HepG2 (cell line): ENCODE results near the gene HTR3C. TPM values are rescaled to one million over a fixed set of nuclear protein-coding genes. Genes with fewer than 3 reads are reported as not detected.

Source experiments
- ATF4 ChIP-seq, 2 experiments: fragments of 450-650 bp in 1 of 2; sonication (generic) in 1 of 2; formaldehyde crosslinking; IDR thresholded peaks; 2 replicates each; pipeline versions ENCODE4 v1.5.0 to v1.8.0; 2020 to 2022; ENCODE audit warnings: mild to moderate bottlenecking in 1 of 2, missing genetic modification reagents in 1 of 2
- ATM ChIP-seq: fragments of 450-650 bp; IDR thresholded peaks from 2 replicates; pipeline ENCODE4 v1.7.1; 2017; ENCODE audit warnings: mild to moderate bottlenecking, borderline replicate concordance
- FLYWCH1 ChIP-seq: sonication (generic); formaldehyde crosslinking; IDR thresholded peaks from 2 replicates; pipeline ENCODE4 v1.8.1; 2023; ENCODE audit warnings: mild to moderate bottlenecking, missing genetic modification reagents
- HDAC1 ChIP-seq: sonication (generic); formaldehyde crosslinking; IDR thresholded peaks from 2 replicates; pipeline ENCODE4 v1.5.1; 2020; ENCODE audit warnings: mild to moderate bottlenecking, missing genetic modification reagents
- HNRNPK ChIP-seq: fragments of 200-400 bp; formaldehyde crosslinking; IDR thresholded peaks from 2 replicates; pipeline ENCODE4 v1.6.1; 2018; ENCODE audit warnings: low read length, low read depth, moderate library complexity, mild to moderate bottlenecking; ENCODE audit not compliant: poor library complexity, severe bottlenecking
- HOXA5 ChIP-seq: sonication (generic); formaldehyde crosslinking; IDR thresholded peaks from 2 replicates; pipeline ENCODE4 v1.4.0; 2020; ENCODE audit warnings: missing genetic modification reagents
- HOXA9 ChIP-seq: sonication (generic); formaldehyde crosslinking; IDR thresholded peaks from 2 replicates; pipeline ENCODE4 v1.8.1; 2022; ENCODE audit warnings: missing genetic modification reagents, mild to moderate bottlenecking, moderate library complexity, borderline replicate concordance
- JARID2 ChIP-seq: sonication (generic); formaldehyde crosslinking; IDR thresholded peaks from 2 replicates; pipeline ENCODE4 v1.8.1; 2023; ENCODE audit warnings: missing genetic modification reagents, inconsistent platforms; ENCODE audit not compliant: insufficient replicate concordance
- MIER2 ChIP-seq: IDR thresholded peaks from 2 replicates; pipeline ENCODE4 v1.6.1; 2016; ENCODE audit warnings: missing biosample characterization, missing genetic modification reagents
- MIER3 ChIP-seq: IDR thresholded peaks from 2 replicates; pipeline ENCODE4 v1.6.1; 2016; ENCODE audit warnings: missing compliant biosample characterization, borderline replicate concordance
- NKX3-1 ChIP-seq: sonication (generic); formaldehyde crosslinking; IDR thresholded peaks from 2 replicates; pipeline ENCODE4 v1.5.0; 2020; ENCODE audit warnings: missing genetic modification reagents
- NR3C1 ChIP-seq: sonication (generic); formaldehyde crosslinking; IDR thresholded peaks from 2 replicates; pipeline ENCODE4 v1.4.0; 2020; ENCODE audit warnings: missing genetic modification reagents
- PITX1 ChIP-seq: sonication (generic); formaldehyde crosslinking; IDR thresholded peaks from 2 replicates; pipeline ENCODE4 v1.5.1; 2020; ENCODE audit warnings: mild to moderate bottlenecking, missing genetic modification reagents
- POGZ ChIP-seq: sonication (generic); formaldehyde crosslinking; IDR thresholded peaks from 2 replicates; pipeline ENCODE4 v1.4.0; 2020; ENCODE audit warnings: mild to moderate bottlenecking, missing genetic modification reagents
- PRMT3 ChIP-seq: sonication (generic); formaldehyde crosslinking; IDR thresholded peaks from 2 replicates; pipeline ENCODE4 v1.8.1; 2022; ENCODE audit warnings: low read depth, mild to moderate bottlenecking, moderate library complexity, missing genetic modification reagents, borderline replicate concordance
- PRPF4 ChIP-seq: fragments of 200-400 bp; formaldehyde crosslinking; IDR thresholded peaks from 2 replicates; pipeline ENCODE4 v1.6.1; 2016; ENCODE audit warnings: low read length, low read depth; ENCODE audit not compliant: poor library complexity, severe bottlenecking
- PTBP1 ChIP-seq: fragments of 200-400 bp; formaldehyde crosslinking; IDR thresholded peaks from 2 replicates; pipeline ENCODE4 v1.6.1; 2018; ENCODE audit warnings: low read length, low read depth; ENCODE audit not compliant: poor library complexity, severe bottlenecking
- SAFB2 ChIP-seq: sonication (generic); formaldehyde crosslinking; IDR thresholded peaks from 2 replicates; pipeline ENCODE4 v1.5.1; 2020; ENCODE audit warnings: missing genetic modification reagents, low read depth, mild to moderate bottlenecking, borderline replicate concordance
- STAT5B ChIP-seq: sonication (generic); formaldehyde crosslinking; IDR thresholded peaks from 2 replicates; pipeline ENCODE4 v1.4.0; 2020; ENCODE audit warnings: missing genetic modification reagents
- TARDBP ChIP-seq: sonication (generic); formaldehyde crosslinking; IDR thresholded peaks from 2 replicates; pipeline ENCODE4 v1.8.0; 2022; ENCODE audit warnings: mild to moderate bottlenecking, missing genetic modification reagents
- TBX3 ChIP-seq: fragments of 450-650 bp; IDR thresholded peaks from 2 replicates; pipeline ENCODE4 v1.6.1; 2017; ENCODE audit warnings: antibody characterized with exemption, mild to moderate bottlenecking, inconsistent platforms, borderline replicate concordance
- TEAD3 ChIP-seq: optimal IDR thresholded peaks from 2 replicates; pipeline ENCODE3; 2016; ENCODE audit warnings: borderline replicate concordance
- TGIF2 ChIP-seq: IDR thresholded peaks from 2 replicates; pipeline ENCODE4 v1.6.1; 2016; ENCODE audit warnings: control low read depth, missing compliant biosample characterization
- ZNF12 ChIP-seq: sonication (generic); formaldehyde crosslinking; IDR thresholded peaks from 2 replicates; pipeline ENCODE4 v1.5.0; 2020; ENCODE audit warnings: missing genetic modification reagents
- ZNF17 ChIP-seq: sonication (generic); formaldehyde crosslinking; IDR thresholded peaks from 2 replicates; pipeline ENCODE4 v1.5.0; 2020; ENCODE audit warnings: mild to moderate bottlenecking, missing genetic modification reagents
- ZNF251 ChIP-seq: sonication (generic); formaldehyde crosslinking; IDR thresholded peaks from 2 replicates; pipeline ENCODE4 v1.9.0; 2021; ENCODE audit warnings: mild to moderate bottlenecking, missing genetic modification reagents
- ZNF3 ChIP-seq: IDR thresholded peaks from 2 replicates; pipeline ENCODE4 v1.7.0; 2017; ENCODE audit warnings: inconsistent platforms
- ZNF382 ChIP-seq: sonication (generic); formaldehyde crosslinking; IDR thresholded peaks from 2 replicates; pipeline ENCODE4 v1.5.0; 2020; ENCODE audit warnings: missing genetic modification reagents, mild to moderate bottlenecking, borderline replicate concordance
- ZNF619 ChIP-seq: sonication (generic); formaldehyde crosslinking; IDR thresholded peaks from 2 replicates; pipeline ENCODE4 v1.4.0; 2020; ENCODE audit warnings: mild to moderate bottlenecking, missing genetic modification reagents
- ZNF776 ChIP-seq: sonication (generic); formaldehyde crosslinking; IDR thresholded peaks from 2 replicates; pipeline ENCODE4 v1.4.0; 2020; ENCODE audit warnings: mild to moderate bottlenecking, missing genetic modification reagents
- ZNF816 ChIP-seq: sonication (generic); formaldehyde crosslinking; IDR thresholded peaks from 2 replicates; pipeline ENCODE4 v1.8.0; 2022; ENCODE audit warnings: missing genetic modification reagents, mild to moderate bottlenecking, borderline replicate concordance
- polyA plus RNA-seq, 8 experiments: library from polyadenylated mRNA; depleted of rRNA in 3 of 8; stranded (reverse) in 7 of 8; unstranded in 1 of 8; fragments of >200 nt; fragmentation: Illumina TruSeq in 4 of 8; extraction: Trizol in 4 of 8; gene quantifications; 2 replicates each; pipeline versions ENCODE4 v1.2.1 to v1.2.3, GENCODE V29; 2011 to 2016; ENCODE audit warnings: low read depth in 4 of 8, missing spikeins in 1 of 8, mixed read lengths in 1 of 8; ENCODE audit not compliant: insufficient read depth in 1 of 8
- total RNA-seq, 5 experiments: library from RNA; depleted of rRNA; stranded (reverse); fragments of >200 nt; fragmentation: Illumina TruSeq; extraction: Trizol; gene quantifications; 2 replicates each; pipeline ENCODE4 v1.2.3, GENCODE V29; 2016; ENCODE audit warnings: low read depth in 1 of 5
- TF ChIP-seq, protein P1 (sequence below): sonication (generic); formaldehyde crosslinking; IDR thresholded peaks from 2 replicates; pipeline ENCODE4 v1.5.1; 2020; ENCODE audit warnings: missing genetic modification reagents, mild to moderate bottlenecking, borderline replicate concordance

Gene HTR3C
- total and polyA plus RNA-seq, 2 of the 13 experiments (the other 11 are each of a cell fraction or from before 2014, with no cell fraction given), result not detected

GRCh38 chr3:184017672-184018423, 35.0 kb upstream of the HTR3C start, which contains the start of gene ABCC5 (continued):
- TF ChIP-seq NR3C1 (CRISPR knock-in tag) (no peak), PTBP1 (no peak), TBX3 (no peak), TGIF2 (CRISPR knock-in tag) (peak; percentile 5; the same call in 1 of the 2 replicates), HOXA9 (CRISPR knock-in tag) (no peak), ZNF17 (CRISPR knock-in tag) (no peak), ZNF382 (no peak), ZNF619 (CRISPR knock-in tag) (no peak), MIER2 (no peak), ATM (no peak), TARDBP (CRISPR knock-in tag) (peak; percentile 64), PITX1 (CRISPR knock-in tag) (peak; percentile 38; the same call in 1 of the 2 replicates), ZNF12 (CRISPR knock-in tag) (0 out of 2 replicates have a peak, but pooled peaks have one; percentile 45), PRMT3 (CRISPR knock-in tag) (no peak), PRPF4 (no peak), STAT5B (CRISPR knock-in tag) (no peak), ATF4 (CRISPR knock-in tag; IDR thresholded peaks at IDR 0.05) (no peak), SAFB2 (CRISPR knock-in tag) (0 out of 2 replicates have a peak, but pooled peaks have one; percentile 30), HNRNPK (no peak), ZNF3 (no peak), HDAC1 (CRISPR knock-in tag) (peak; percentile 89), ZNF776 (0 out of 2 replicates have a peak, but pooled peaks have one; percentile 71), ZNF251 (CRISPR knock-in tag) (0 out of 2 replicates have a peak, but pooled peaks have one; percentile 14), MIER3 (CRISPR knock-in tag) (peak; percentile 12; the same call in 1 of the 2 replicates), TEAD3 (CRISPR knock-in tag) (peak; percentile 62), HOXA5 (0 out of 2 replicates have a peak, but pooled peaks have one; percentile 3), POGZ (peak; percentile 23), FLYWCH1 (CRISPR knock-in tag) (no peak), ZNF816 (no peak), NKX3-1 (CRISPR knock-in tag) (no peak), JARID2 (CRISPR knock-in tag) (no peak)
- TF ChIP-seq, protein P1, sequence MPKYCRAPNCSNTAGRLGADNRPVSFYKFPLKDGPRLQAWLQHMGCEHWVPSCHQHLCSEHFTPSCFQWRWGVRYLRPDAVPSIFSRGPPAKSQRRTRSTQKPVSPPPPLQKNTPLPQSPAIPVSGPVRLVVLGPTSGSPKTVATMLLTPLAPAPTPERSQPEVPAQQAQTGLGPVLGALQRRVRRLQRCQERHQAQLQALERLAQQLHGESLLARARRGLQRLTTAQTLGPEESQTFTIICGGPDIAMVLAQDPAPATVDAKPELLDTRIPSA (CRISPR knock-in tag), result no peak
